Myometrial cell (primary cell): Measurements from ENCODE around the gene MAST3. TPM values are rescaled to one million over a fixed set of nuclear protein-coding genes. Genes with fewer than 3 reads are reported as not detected.

Experiments
- total RNA-seq: library from RNA; depleted of rRNA; stranded (reverse); fragments of >200 nt; gene quantifications from 2 replicates; pipeline ENCODE4 v1.2.3, GENCODE V29; 2015

MAST3 gene
- 4.3 and 7.2 TPM in 2 replicates for total RNA-seq

DNA sequence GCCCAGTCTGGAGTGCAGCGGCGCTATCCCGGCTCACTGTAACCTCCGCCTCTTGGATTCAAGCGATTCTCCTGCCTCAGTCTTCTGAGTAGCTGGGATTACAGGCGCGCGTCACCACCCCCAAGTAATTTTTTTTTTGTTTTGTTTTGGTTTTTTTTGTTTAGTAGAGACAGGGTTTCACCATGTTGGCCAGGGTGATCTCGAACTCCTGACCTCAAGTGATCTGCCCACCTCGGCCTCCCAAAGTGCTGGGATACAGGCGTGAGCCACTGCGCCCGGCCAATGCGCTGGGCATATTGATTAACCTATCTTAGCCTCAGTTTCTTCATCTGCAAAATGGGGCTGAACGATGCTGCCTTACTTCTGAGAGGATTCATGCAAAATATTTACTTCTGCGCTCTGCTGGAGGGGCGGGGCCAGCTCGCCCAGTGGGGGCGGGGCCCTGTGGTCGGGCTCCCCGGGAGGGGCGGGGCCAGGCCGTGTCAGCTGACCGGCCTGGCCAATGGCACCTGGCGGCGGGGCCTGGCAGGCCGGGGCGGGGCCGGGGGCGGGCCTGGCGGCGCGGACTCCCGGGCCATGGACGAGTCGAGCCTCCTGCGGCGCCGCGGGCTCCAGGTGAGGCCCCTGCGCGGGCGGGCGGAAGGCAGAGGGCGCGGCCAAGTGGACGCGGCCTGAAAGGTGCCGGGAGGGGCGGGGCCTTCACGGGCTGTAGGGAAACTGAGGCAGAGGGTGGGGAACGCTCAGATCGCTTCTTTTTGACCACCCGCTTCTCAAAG, at the start of gene MAST3:
TSS of gene MAST3 (plus strand) at position 562 of the 776 bp plus-strand sequence. CDS start at position 577, 15 bp downstream.

GRCh38 chr19:18086590-18087138, 10.9 kb upstream of the MAST3 start, which contains the start of gene IL12RB1:
IL12RB1 (minus strand) TSS chr19:18086934; CDS start chr19:18086823, 111 bp downstream.

GRCh38 chr19:18152817-18153555, 55.4 kb downstream of the MAST3 start, which contains the start of gene PIK3R2:
PIK3R2 (plus strand) TSS chr19:18153163; CDS start chr19:18155880, 2,717 bp downstream.

DNA sequence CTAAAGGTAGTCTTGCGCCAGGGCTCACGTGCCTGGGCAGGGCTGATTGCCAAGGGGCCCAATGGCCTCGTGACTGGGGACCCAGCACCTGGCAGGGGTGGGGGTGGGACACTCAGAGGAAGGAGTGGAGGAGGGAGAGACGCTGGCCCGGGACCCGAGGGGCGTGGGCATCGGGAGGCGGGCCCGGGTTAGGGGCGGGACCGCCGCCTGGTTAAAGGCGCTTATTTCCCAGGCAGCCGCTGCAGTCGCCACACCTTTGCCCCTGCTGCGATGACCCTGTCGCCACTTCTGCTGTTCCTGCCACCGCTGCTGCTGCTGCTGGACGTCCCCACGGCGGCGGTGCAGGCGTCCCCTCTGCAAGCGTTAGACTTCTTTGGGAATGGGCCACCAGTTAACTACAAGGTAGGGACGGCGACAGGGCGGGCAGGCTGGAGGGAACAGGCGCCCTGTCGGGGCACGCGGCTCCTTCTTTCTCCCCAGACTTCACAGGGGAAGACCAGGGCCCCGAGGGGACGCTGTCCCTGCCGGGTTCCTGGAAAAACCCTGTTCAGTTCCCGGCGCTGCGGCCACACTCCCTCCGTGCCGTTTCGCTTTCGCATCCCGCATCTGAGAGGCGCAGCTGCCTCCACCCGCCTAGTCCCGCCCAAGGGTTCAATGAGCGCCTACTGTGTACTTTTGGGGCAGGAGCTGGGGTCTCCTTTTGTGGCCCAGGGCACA, 76.2 kb downstream of the MAST3 start, which contains the start of gene IFI30:
TSS of gene IFI30 (plus strand) at position 242 of the 717 bp plus-strand sequence. CDS start at position 271, 29 bp downstream.

GRCh38 chr19:18192673-18193387, 95.3 kb downstream of the MAST3 start, which contains the start of gene MPV17L2:
MPV17L2 (plus strand) TSS chr19:18193218; CDS start chr19:18193282, 64 bp downstream.

Other genes with a start within 250 kb of the MAST3 start
- gene JAK3, start 249.8 kb upstream of the MAST3 start, total RNA-seq, result 5.5 and 6.2 TPM in 2 replicates
- 1,276 and 1,475 TPM in 2 replicates for gene RPL18A, start 237.9 kb upstream of the MAST3 start, total RNA-seq
- gene SLC5A5, start 225.8 kb upstream of the MAST3 start, total RNA-seq, result not detected in 2 replicates
- 103 and 111 TPM in 2 replicates for gene CCDC124, start 164.8 kb upstream of the MAST3 start, total RNA-seq
- not detected in 2 replicates for gene KCNN1, start 130.7 kb upstream of the MAST3 start, total RNA-seq
- gene ARRDC2, start 89.6 kb upstream of the MAST3 start, total RNA-seq, result 8.3 and 14.7 TPM in 2 replicates
- gene IL12RB1, start 10.8 kb upstream of the MAST3 start, total RNA-seq, result 0.18 TPM in 1 of 2 replicates, not detected in the other
- gene PIK3R2, start 55.4 kb downstream of the MAST3 start, total RNA-seq, result 13.8 and 19.1 TPM in 2 replicates
- not detected in 2 replicates for gene IFI30, start 76.0 kb downstream of the MAST3 start, total RNA-seq
- 15.0 and 45.7 TPM in 2 replicates for gene MPV17L2, start 95.4 kb downstream of the MAST3 start, total RNA-seq
- 0.18 and 1.4 TPM in 2 replicates for gene RAB3A, start 106.3 kb downstream of the MAST3 start, total RNA-seq
- gene PDE4C, start 128.7 kb downstream of the MAST3 start, total RNA-seq, result not detected in 2 replicates
- 2.0 TPM in 1 of 2 replicates, not detected in the other for gene IQCN, start 176.7 kb downstream of the MAST3 start, total RNA-seq
- 212 and 278 TPM in 2 replicates for gene JUND, start 183.8 kb downstream of the MAST3 start, total RNA-seq
- gene LSM4, start 225.3 kb downstream of the MAST3 start, total RNA-seq, result 319 and 384 TPM in 2 replicates
- 13.3 and 22.0 TPM in 2 replicates for gene PGPEP1, start 242.8 kb downstream of the MAST3 start, total RNA-seq